ENCODE data around the gene AUTS2.
A peak's percentile ranks its signal among the peaks of the same experiment; 100 is the strongest.

The AUTS2 gene

GRCh38 chr7:69813637-69814240 lies 215.5 kb downstream of the AUTS2 start:
- DNase-seq: no peak

GRCh38 chr7:69814421-69814962 lies 216.2 kb downstream of the AUTS2 start:
- peak in 49 of 51 donors; percentile 2 to 93 (median 68) for DNase-seq

GRCh38 chr7:69816501-69816900 lies 218.2 kb downstream of the AUTS2 start:
- no peak for DNase-seq

- DNase-seq: no peak
These were observed 218.8 kb downstream of the AUTS2 start for GRCh38 chr7:69817121-69817520.

- DNase-seq: no peak
These were observed 219.8 kb downstream of the AUTS2 start for GRCh38 chr7:69817841-69818635.

- DNase-seq: no peak
These were observed 220.5 kb downstream of the AUTS2 start for GRCh38 chr7:69818636-69819332.

DNA sequence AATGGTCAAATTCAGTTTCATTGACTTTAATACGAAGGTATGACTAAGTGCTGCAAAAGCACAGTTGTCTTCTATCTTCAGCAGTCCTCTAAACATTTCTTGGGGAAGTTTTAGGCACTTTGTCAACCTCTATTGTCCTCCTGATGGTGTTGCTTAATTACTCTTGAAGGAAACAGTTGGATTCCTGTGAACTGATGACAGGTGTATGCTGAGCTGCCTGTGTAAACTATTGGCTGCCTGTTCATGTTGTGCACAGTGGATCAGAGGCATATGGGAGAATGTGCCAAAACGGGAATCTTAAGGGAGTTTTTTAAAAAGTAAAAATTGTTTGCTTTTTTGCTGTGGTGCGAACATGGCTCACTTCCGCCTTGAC lies 221.0 kb downstream of the AUTS2 start:
- DNase-seq: no peak

GRCh38 chr7:69820479-69821192 lies 222.4 kb downstream of the AUTS2 start:
- DNase-seq: no peak

- DNase-seq: no peak
These were observed 224.1 kb downstream of the AUTS2 start for GRCh38 chr7:69822386-69822785.

DNA sequence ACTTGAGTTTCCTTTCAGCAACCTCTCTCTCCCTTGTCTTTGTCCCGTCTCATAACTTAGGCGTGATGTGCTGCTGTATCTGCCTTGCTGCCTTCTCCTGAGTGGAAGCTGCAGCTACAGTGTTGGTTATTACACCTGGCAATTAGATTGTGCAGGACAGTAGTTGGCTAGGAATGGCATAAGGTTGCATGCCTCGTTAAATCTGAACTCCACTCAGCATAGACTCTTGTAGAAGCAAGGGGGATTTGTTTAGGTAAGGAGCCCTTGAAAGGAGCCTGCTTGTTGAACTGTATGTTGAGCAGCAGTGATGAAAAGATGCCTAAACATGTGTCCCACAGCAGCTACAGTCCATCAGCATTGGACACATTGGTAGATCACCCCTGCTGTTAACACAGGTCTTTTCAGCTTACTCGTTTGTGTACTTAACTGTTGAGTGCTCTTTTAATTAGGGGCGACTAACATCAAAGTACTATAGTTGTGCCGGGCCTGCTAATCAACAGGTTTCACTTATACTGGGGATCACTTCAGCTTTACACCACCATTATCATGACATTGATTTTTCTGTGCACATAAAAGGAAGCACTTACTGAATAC lies 225.0 kb downstream of the AUTS2 start:
- no peak for DNase-seq

DNA sequence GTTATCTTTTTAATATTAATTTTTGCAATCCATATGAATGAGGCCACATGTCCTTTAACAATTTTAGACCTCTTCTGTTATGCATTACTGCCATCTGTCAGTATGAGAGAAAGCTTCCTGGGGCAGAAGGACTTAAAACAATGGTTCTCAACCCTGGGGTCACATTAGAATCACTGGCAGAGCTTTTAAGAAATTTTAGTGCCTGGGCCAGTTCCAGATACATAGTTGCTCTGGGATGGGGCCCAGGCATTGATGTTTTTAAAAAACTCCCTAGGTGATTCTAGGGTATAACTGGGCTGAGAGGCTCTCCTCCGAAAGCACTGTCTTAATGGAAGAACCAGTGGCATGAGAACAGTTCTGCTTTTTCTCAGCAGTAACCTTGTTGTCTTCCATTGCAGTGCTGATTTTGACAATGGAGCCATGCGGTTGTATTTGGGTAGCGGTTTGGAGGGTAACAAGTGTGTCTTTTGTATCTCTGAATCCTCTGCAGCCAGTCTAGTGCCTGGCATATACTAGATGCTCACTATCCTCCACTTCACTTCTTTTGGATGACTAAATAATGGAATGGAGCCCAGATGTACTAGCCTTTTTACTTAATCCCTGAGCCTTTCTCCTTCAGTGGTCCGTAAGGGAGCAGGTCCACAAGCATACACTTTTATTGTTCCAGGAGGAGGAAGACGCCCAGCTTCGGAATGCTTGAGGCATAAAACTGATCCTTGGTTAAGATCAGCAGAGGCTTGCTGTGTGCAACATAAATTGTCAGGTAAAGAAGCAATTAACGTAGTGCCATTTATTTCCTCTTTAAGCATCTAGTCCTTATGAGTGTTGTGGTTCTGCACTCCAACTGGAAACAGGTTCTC lies 227.1 kb downstream of the AUTS2 start:
- DNase-seq: no peak

GRCh38 chr7:69826283-69826682 lies 228.0 kb downstream of the AUTS2 start:
- DNase-seq: no peak

DNA sequence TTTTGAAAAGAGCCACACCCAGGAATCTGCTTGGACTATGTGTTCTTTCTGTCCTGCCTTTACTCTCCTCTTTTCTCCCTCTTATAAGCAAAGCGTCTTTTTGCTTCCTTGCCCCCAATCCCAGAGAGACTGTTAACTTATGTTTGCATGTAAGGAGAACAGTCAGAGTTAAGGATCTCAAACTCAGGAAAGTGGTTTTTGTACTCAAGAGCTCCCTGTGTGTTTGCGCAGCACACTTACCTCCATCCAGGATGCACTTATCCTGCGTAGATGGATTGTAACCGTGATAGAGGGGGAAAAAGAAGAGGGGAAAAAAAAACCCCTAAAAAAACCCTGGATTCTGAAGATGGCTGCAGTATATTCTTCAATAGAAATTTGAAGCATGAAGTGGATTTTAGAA lies 228.9 kb downstream of the AUTS2 start:
- no peak for DNase-seq

DNA sequence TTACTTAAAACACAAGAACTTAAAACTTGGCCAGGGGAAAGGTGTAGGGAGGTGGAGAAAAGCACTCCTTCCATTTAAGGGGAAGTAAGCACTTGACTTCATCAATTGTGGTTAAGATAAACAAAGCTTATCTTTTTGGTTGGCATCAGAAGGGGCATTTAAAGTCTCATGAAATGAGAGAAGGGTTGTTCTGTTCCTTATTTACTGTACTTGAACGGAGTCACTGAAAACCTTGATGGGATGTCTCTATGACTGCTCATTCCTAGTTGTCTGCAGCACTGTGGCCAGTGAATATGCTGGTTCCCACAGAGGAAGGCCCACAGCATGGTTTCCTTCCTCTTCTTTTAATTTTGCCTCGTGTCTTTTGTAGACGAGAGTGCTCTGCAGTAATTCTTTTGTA lies 229.3 kb downstream of the AUTS2 start:
- no peak for DNase-seq

GRCh38 chr7:69832356-69832755 lies 234.1 kb downstream of the AUTS2 start:
- DNase-seq: no peak

- no peak for DNase-seq
These were observed 235.7 kb downstream of the AUTS2 start for GRCh38 chr7:69833964-69834363.

GRCh38 chr7:69836702-69837101 lies 238.4 kb downstream of the AUTS2 start:
- DNase-seq: no peak

DNA sequence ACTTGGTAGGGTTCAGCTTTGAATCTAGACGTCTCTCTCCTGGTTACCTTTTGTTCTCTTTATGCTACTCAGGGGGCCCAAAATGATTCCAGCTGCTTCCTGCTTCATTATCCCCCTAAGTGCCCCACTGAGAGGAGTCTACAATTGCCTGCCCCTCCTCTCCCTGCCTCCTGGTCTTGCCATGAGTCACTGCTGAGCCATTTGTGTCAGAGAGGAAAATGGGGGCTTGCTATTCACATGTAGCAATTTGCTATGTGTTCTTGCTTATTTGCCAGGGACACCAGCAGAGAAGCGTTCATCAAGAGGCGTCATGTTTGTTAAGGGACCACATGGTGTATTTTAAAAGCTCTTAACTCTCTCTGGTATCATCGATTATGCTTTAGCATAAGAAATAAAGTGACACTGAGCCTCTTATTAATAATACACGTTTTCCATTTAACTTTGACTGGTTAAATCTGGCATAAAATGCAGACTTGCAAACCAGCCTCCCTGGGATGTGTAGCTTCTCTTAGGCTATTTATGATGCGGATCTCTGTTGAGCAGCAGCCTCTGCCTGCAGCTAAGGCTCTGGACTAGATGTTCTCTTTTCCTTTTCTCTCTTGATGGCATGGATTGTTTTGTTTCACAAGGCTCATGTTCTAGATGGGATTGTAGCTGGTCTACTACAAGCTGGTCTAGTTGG lies 239.3 kb downstream of the AUTS2 start:
- peak in 1 of 51 donors; percentile 3 for DNase-seq

- DNase-seq: no peak
These were observed 241.5 kb downstream of the AUTS2 start for GRCh38 chr7:69839782-69840181.

GRCh38 chr7:69840248-69840647 lies 242.0 kb downstream of the AUTS2 start:
- no peak for DNase-seq

All from hypothalamus (tissue), 51 donors.